ENCODE results near the gene DSTYK. TPM values are rescaled to one million over a fixed set of nuclear protein-coding genes. Genes with fewer than 3 reads are reported as not detected.
A peak's percentile ranks its signal among the peaks of the same experiment; 100 is the strongest.
"Not testable (repeated sequence)": the region's sequence is repeated elsewhere in the genome, so short reads cannot be mapped to it uniquely, and the experiment has no call there.

The DSTYK gene
- total RNA-seq, 2 donors from 2014 or later: 15.8 to 31.6 TPM

GRCh38 chr1:205170532-205171269 is 40.8 kb downstream of the DSTYK start:
- Mint-ChIP-seq H3K36me3 (peaks cover 19% of the 10 kb centered on the region), H3K4me3 (no peak overlapping the region), H3K4me1 (ENCODE audit: low read depth in 2 of 2) (peaks cover 16 to 23% of the 10 kb centered on the region in 2 donors), H3K27me3 (no peaks in the 10 kb centered on the region), H3K9me3 (no peaks in the 10 kb centered on the region), H3K27ac (no peak overlapping the region)
- DNase-seq (ENCODE audit: low spot score) (no peak), ATAC-seq (no peak)

- H3K36me3 Mint-ChIP-seq: peaks cover 19% of the 10 kb centered on the region
- H3K9me3 Mint-ChIP-seq: no peaks in the 10 kb centered on the region
- no peak for DNase-seq (ENCODE audit: low spot score)
- H3K4me1 Mint-ChIP-seq (ENCODE audit: low read depth in 2 of 2): peaks cover 12 to 23% of the 10 kb centered on the region in 2 donors
- no peak overlapping the region for H3K4me3 Mint-ChIP-seq
- no peaks in the 10 kb centered on the region for H3K27me3 Mint-ChIP-seq
- H3K27ac Mint-ChIP-seq: no peak overlapping the region
- no peak for ATAC-seq
These were observed 42.3 kb downstream of the DSTYK start for GRCh38 chr1:205169248-205169647.

GRCh38 chr1:205168291-205168690 is 43.2 kb downstream of the DSTYK start:
- DNase-seq (ENCODE audit: low spot score) (no peak), ATAC-seq (no peak)
- Mint-ChIP-seq H3K27ac (peak overlapping the region in 1 of 2 donors; percentile 12), H3K9me3 (no peaks in the 10 kb centered on the region), H3K4me3 (no peak overlapping the region), H3K27me3 (no peaks in the 10 kb centered on the region), H3K36me3 (peaks cover 24% of the 10 kb centered on the region), H3K4me1 (ENCODE audit: low read depth in 2 of 2) (peaks cover 12 to 28% of the 10 kb centered on the region in 2 donors)

- Mint-ChIP-seq H3K27me3 (no peaks in the 10 kb centered on the region), H3K9me3 (no peaks in the 10 kb centered on the region), H3K4me1 (ENCODE audit: low read depth in 2 of 2) (peaks cover 0 to 10% of the 10 kb centered on the region in 2 donors), H3K36me3 (peaks cover 36% of the 10 kb centered on the region), H3K4me3 (no peak overlapping the region), H3K27ac (no peak overlapping the region)
- no peak for ATAC-seq
- DNase-seq (ENCODE audit: low spot score): no peak
These were observed 49.2 kb downstream of the DSTYK start for GRCh38 chr1:205162301-205162700.

GRCh38 chr1:205161076-205161475 is 50.4 kb downstream of the DSTYK start:
- H3K9me3 Mint-ChIP-seq: no peaks in the 10 kb centered on the region
- peaks cover 40% of the 10 kb centered on the region for H3K36me3 Mint-ChIP-seq
- ATAC-seq: no peak
- no peak for DNase-seq (ENCODE audit: low spot score)
- no peaks in the 10 kb centered on the region for H3K27me3 Mint-ChIP-seq
- H3K4me3 Mint-ChIP-seq: no peak overlapping the region
- peaks cover 0 to 10% of the 10 kb centered on the region in 2 donors for H3K4me1 Mint-ChIP-seq (ENCODE audit: low read depth in 2 of 2)
- H3K27ac Mint-ChIP-seq: no peak overlapping the region

DNA sequence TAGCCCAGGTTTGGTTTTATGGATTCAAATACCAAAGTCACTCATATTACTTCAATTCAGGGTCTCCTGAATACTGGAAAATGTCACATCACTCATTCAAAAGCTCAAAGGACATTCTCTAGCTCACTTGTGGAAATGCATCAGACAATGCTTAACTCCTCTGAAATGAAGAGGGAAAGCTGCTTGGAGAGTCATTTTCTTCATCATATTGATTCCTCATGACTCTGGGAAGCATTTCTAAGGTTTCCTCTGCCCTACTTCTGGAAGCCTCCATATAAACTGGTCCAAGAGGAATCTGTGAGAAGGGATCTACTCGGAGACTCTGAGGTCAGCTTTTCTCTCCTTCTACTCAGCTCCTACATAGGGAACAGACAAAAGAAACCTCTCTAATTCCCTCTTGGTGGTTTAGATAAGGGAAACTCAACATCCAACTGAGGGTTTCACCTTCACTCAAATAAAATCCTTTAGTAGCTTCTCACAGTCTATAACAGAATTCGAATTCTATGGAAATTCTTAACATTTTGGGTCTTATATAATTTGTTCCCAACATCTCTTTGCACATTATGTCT is 53.4 kb downstream of the DSTYK start:
- Mint-ChIP-seq H3K36me3 (peaks cover 43% of the 10 kb centered on the region), H3K4me1 (ENCODE audit: low read depth in 2 of 2) (peaks cover 0 to 5% of the 10 kb centered on the region in 2 donors), H3K4me3 (no peak overlapping the region), H3K27me3 (no peaks in the 10 kb centered on the region), H3K9me3 (no peaks in the 10 kb centered on the region), H3K27ac (no peak overlapping the region)
- ATAC-seq (no peak), DNase-seq (ENCODE audit: low spot score) (no peak)

DNA sequence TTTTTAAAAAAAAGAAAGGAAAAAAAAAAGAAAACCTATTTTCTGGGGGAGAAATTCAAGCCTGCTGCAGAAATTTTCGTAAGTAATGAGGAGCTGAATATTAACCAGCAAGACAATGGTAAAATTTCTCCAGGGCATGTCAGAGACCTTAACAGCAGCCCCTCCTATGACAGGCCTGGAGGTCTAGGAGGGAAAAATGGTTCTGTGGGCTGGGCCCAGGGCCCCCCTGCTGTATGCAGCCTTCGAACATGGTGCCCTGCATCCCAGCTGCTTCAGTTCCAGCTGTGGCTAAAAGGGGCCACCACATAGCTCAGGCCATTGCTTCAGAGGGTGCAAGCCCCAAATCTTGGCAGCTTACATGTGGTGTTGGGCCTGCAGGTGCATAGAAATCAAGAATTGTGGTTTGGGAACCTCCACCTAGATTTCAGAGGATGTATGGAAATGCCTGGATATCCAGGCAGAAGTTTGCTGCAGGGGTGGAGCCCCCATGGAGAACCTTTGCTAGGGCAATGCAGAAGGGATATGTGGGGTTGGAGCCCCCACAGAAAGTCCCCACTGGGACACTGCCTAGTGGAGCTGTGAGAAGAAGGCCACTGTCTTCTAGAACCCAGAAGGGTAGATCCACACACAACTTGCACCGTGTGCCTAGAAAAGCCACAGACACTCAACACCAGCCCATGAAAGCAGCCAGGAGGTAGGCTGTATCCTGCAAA is 55.7 kb downstream of the DSTYK start:
- DNase-seq (ENCODE audit: low spot score); H3K27ac Mint-ChIP-seq; ATAC-seq; H3K4me1 Mint-ChIP-seq (ENCODE audit: low read depth in 2 of 2); H3K4me3 Mint-ChIP-seq; H3K9me3 Mint-ChIP-seq; H3K27me3 Mint-ChIP-seq: not testable (repeated sequence)
- H3K36me3 Mint-ChIP-seq: peaks cover 36% of the 10 kb centered on the region

- ATAC-seq: no peak
- no peaks in the 10 kb centered on the region for H3K27me3 Mint-ChIP-seq
- no peaks in the 10 kb centered on the region for H3K4me1 Mint-ChIP-seq (ENCODE audit: low read depth in 2 of 2)
- H3K4me3 Mint-ChIP-seq: no peak overlapping the region
- H3K27ac Mint-ChIP-seq: no peak overlapping the region
- no peak for DNase-seq (ENCODE audit: low spot score)
- no peaks in the 10 kb centered on the region for H3K9me3 Mint-ChIP-seq
- peaks cover 35% of the 10 kb centered on the region for H3K36me3 Mint-ChIP-seq
These were observed 59.0 kb downstream of the DSTYK start for GRCh38 chr1:205152505-205152904.

GRCh38 chr1:205150651-205151428 is 60.7 kb downstream of the DSTYK start:
- no peaks in the 10 kb centered on the region for H3K4me1 Mint-ChIP-seq (ENCODE audit: low read depth in 2 of 2)
- ATAC-seq: no peak
- no peak for DNase-seq (ENCODE audit: low spot score)
- H3K9me3 Mint-ChIP-seq: no peaks in the 10 kb centered on the region
- H3K4me3 Mint-ChIP-seq: no peak overlapping the region
- no peak overlapping the region for H3K27ac Mint-ChIP-seq
- peaks cover 26% of the 10 kb centered on the region for H3K36me3 Mint-ChIP-seq
- H3K27me3 Mint-ChIP-seq: no peaks in the 10 kb centered on the region

- ATAC-seq (no peak), DNase-seq (ENCODE audit: low spot score) (no peak)
- Mint-ChIP-seq H3K4me1 (ENCODE audit: low read depth in 2 of 2) (no peaks in the 10 kb centered on the region), H3K9me3 (no peaks in the 10 kb centered on the region), H3K27me3 (no peaks in the 10 kb centered on the region), H3K4me3 (no peak overlapping the region), H3K36me3 (peaks cover 18% of the 10 kb centered on the region), H3K27ac (peak overlapping the region in 1 of 2 donors; percentile 57)
These were observed 64.2 kb downstream of the DSTYK start for GRCh38 chr1:205147191-205147835.

DNA sequence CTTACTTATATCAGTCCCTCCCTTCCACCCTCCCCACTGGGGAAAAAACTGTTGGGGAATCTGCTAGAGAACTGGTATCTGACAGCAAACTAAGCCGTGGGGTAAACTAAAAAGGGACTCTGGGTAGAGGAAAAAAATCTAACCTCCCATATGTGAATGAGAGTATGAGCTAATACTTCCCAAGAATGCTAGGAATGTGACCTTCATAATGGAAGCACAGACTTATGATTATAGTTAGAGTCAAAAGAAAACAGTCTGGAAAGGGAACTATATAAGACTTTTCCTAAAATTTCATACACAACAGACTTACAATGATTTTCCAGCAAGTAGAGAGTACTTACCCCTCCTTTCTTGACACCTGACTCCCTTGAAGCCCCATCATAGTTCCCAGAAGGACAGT is 66.8 kb downstream of the DSTYK start:
- peaks cover 18% of the 10 kb centered on the region for H3K36me3 Mint-ChIP-seq
- DNase-seq (ENCODE audit: low spot score): no peak

DNA sequence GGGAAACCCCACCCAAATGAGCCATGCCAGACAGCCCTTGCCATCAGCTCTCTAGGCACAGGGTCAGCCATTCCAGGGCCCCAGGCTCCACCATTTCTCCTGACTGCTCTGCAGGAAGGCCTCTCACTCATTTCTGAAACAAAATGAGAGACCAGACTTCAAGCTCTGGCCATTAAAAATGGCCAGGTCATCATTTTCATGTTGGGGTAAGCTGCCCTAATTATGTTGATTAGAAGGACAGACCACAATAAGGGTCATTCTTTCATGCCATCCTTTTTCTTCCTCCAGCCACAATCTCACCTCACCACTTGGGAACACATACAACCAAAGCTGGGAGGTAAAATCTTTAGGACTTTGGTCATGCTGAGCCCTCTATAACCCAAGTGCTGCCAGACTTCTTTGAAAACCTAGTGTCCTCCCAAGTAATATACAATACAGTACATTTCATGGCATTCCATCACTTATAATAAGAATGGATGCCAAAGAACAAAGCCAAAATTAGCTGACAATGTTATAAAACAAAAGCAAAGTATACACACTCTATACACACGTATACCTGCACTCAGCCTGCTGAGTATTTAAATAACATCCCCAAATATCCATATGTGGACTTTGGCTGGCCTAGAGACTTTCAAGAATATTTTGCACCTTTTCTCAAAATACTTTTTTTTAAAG is 67.3 kb downstream of the DSTYK start:
- H3K27ac Mint-ChIP-seq: no peak overlapping the region
- no peaks in the 10 kb centered on the region for H3K9me3 Mint-ChIP-seq
- H3K4me3 Mint-ChIP-seq: no peak overlapping the region
- DNase-seq (ENCODE audit: low spot score) (no peak), ATAC-seq (no peak)
- peaks cover 5 to 6% of the 10 kb centered on the region in 2 donors for H3K4me1 Mint-ChIP-seq (ENCODE audit: low read depth in 2 of 2)
- H3K36me3 Mint-ChIP-seq: peaks cover 18% of the 10 kb centered on the region
- H3K27me3 Mint-ChIP-seq: no peaks in the 10 kb centered on the region

More for the DNA sequence above, 66.8 kb downstream of the DSTYK start:
- Mint-ChIP-seq H3K9me3 (no peaks in the 10 kb centered on the region), H3K4me3 (no peak overlapping the region), H3K4me1 (ENCODE audit: low read depth in 2 of 2) (peaks cover 5 to 6% of the 10 kb centered on the region in 2 donors), H3K27me3 (no peaks in the 10 kb centered on the region), H3K27ac (no peak overlapping the region)
- no peak for ATAC-seq

GRCh38 chr1:205142102-205142469 is 69.4 kb downstream of the DSTYK start:
- no peak for ATAC-seq
- peaks cover 5 to 6% of the 10 kb centered on the region in 2 donors for H3K4me1 Mint-ChIP-seq (ENCODE audit: low read depth in 2 of 2)
- peaks cover under 1% of the 10 kb centered on the region for H3K36me3 Mint-ChIP-seq
- H3K4me3 Mint-ChIP-seq: no peak overlapping the region
- no peak for DNase-seq (ENCODE audit: low spot score)
- H3K9me3 Mint-ChIP-seq: no peaks in the 10 kb centered on the region
- no peaks in the 10 kb centered on the region for H3K27me3 Mint-ChIP-seq
- H3K27ac Mint-ChIP-seq: no peak overlapping the region
